MV-4-11 (cell line): ENCODE data around the gene NFILZ.

Source experiments
- DNase-seq: peaks from one replicate; lab custom pipeline; 2025; lab: John Stamatoyannopoulos, UW

The NFILZ gene

GRCh38 chr19:8641908-8642547, 11.6 kb downstream of the NFILZ start:
- peak; percentile 81 for DNase-seq

GRCh38 chr19:8642561-8642960, 12.1 kb downstream of the NFILZ start:
- DNase-seq = peak; percentile 78

- DNase-seq = peak; percentile 54
Observed at GRCh38 chr19:8643860-8644653, 13.6 kb downstream of the NFILZ start.

- peak; percentile 97 for DNase-seq
Observed at GRCh38 chr19:8648240-8648639, 17.8 kb downstream of the NFILZ start.

DNA sequence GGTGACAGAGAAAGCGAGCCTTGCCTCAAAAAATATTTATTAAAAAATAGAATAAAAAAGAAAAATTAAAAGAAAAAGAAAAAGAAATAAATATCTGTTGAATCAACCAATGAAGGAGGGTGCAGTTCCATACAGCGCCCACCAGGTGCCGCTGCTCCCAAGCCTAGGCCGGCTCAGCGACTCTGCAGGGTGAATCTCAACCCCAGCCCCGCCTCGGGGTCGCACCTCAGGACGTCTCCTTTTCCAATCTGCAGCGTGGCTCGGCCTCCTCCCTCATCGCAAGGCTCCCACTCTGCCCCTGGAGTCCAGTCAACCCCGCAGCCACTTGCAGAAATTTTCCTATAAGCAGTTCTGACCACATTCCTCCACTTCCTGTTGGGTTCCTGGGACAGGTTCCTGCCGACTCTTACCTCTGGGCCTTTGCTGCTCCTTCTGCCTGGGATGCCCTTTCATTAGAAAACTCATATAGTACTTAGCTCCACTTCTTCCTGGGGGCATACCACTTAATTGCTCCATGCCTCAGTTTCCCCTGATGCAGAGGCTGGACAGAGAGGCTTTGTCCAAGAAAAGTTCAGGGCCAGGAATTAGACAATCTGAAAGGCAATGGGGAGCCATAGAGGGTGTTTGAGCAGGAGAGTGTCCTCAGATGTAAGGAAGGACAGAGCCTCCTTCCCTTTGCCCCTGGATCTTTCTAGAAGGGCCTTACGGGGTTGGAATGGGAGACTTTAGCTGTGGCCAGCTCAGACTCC, 24.3 kb downstream of the NFILZ start:
- peak; percentile 54 for DNase-seq

- no peak for DNase-seq
Observed at GRCh38 chr19:8655340-8655709, 24.9 kb downstream of the NFILZ start.

GRCh38 chr19:8657869-8658268, 27.4 kb downstream of the NFILZ start:
- DNase-seq = no peak

DNA sequence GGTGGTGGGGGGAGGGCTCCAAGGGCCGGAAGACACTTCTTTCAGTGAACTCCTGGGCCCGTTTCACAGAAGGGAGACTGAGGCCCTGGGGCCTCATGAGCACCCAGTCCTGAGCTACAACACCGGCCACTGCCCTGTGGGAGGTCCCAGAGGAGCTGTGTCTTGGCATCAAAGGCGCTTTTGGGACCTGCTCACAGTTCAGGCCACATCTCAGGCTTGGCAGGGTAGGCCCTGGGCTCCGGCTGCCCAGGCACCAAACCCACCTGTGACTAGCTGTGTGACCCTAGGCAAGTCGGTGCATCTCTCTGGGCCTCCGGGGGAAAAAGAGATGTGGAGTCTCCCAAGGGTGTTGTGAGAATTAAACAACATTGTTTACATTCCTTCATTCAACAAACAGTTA, 29.5 kb downstream of the NFILZ start:
- no peak for DNase-seq

DNA sequence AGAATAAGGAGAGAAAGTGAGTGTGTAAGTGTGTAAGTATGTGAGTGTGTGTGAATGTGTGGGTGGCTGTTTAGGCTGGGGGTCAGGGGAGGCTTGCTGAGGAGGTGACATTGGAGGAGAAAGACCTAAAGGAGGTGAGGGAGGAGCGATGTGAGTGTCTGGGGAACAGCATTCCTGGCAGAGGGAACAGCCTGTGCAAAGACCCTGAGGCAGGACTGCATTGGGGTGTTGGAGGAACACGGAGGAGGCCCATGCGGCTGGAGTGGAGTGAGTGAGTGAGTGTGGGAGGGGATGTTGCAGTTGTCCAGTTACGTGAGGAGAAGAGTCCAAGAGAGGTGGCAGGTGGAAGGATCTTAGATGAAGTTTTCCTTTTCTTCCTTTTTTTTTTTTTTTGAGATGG, 31.8 kb downstream of the NFILZ start:
- DNase-seq = no peak

- peak; percentile 39 for DNase-seq
Observed at GRCh38 chr19:8663920-8664670, 33.7 kb downstream of the NFILZ start.

DNA sequence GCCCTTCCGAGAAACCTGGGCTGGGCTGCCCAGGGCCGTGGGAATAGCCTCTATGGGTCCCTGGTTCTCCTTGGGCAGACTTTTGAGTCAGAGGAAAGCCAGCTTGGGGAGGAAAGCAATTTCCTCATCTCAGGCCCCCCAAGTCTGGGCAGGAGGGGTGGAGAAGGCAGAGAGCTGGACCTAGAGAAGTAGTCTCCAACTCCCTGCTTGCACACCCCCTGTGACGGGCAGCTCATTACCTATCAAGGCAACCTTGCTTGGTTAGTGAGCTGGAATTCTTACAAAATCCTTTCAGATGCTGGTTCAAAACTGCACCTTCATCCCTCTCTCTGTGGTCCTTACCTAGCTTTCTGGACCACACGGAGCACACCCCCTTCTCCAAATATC, 34.2 kb downstream of the NFILZ start:
- DNase-seq = no peak

- no peak for DNase-seq
Observed at GRCh38 chr19:8665468-8666213, 35.2 kb downstream of the NFILZ start.

DNA sequence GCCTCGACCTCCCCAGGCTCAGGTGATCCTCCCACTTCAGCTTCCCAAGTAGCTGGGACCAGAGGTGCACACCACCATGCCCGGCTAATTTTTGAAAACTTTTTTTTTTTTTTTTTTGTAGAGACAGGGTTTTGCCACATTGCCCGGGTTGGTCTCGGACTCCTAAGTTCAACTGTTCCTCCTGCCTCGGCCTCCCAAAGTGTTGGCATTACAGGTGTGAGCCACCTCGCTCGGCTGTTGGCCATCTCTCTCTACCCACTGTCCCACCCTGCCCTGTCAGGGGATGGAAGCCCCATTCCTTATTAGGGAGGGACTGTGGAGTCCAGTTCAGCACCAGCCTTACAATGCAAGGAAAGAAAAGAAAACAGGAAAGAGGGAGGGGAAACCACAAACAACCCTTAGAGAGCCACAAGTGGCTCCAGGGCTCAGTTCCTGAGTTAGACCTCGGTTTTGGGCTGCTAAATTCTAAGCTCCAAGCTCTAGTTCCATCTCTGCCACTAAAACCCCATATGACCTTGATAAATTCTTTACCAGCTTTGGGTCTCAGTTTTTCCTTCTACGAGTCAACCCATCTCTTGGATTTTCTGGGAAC, 36.5 kb downstream of the NFILZ start:
- DNase-seq = peak; percentile 78

DNA sequence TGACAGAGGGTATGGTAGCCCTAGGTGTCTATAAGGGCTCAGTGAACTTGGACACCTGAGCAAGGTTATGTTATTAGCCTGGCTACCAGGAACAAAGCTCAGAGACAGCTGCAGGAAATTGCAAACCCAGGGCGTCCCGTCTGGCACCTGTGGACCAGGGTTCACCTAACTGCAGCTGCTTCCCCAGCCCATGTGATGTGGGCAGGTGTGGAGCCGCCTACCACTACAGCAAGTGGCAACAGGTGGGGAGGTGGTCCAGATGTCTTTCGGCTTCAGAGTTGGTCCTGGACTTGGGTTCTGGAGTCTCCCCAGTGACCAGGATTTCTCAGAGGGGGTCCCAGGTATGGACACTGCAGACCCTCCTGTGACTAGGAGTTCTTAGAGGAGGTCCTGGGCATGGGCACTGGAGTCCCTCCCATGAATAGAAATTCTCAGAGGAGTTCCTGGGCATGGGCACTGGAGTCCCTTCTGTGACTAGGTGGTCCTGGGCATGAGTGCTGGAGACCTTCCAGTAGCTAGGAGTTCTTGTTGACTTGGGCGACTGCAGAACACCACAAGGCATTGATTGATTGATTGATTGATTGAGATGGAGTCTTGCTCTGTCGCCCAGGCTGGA, 43.0 kb downstream of the NFILZ start:
- DNase-seq = no peak

DNA sequence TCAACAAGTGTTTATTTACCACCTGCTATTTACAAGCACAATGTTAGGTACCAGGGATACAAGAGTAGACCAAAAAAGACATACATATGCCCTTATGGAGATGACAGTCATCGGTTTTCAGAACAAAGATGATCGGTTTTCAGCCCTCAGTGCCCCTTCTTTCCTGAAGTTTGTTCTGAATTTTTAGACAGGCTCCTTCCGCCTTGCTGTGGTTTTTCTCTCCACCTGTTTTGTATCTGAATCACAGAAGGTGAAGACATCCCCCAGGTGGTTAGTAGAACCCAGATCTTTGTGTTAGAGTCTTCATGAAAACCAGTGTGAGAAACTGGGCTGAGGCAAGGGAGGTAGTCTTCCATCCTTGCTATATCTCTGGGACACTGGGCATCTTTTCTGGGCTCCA, 44.6 kb downstream of the NFILZ start:
- DNase-seq = no peak

GRCh38 chr19:8678244-8678807, 47.9 kb downstream of the NFILZ start:
- DNase-seq = no peak
